H9 (cell line): ENCODE data around the gene AGT. TPM values are rescaled to one million over a fixed set of nuclear protein-coding genes. Genes with fewer than 3 reads are reported as not detected.

Experiments used
- DNase-seq: peaks from one replicate; pipeline ENCODE4 v3.0.0-alpha.2; 2017
- H2AFZ ChIP-seq: one replicate; pipeline ENCODE4 v1.6.1; 2013; ENCODE audit warnings: mild to moderate bottlenecking, low read length, control low read depth, moderate library complexity
- H2AK5ac ChIP-seq: 2 replicates; pipeline ENCODE4 v1.6.1; 2013; ENCODE audit warnings: low read length, control low read depth, mixed read lengths; ENCODE audit not compliant: insufficient read length
- H2BK120ac ChIP-seq: one replicate; pipeline ENCODE4 v1.6.1; 2013; ENCODE audit warnings: low read depth, mild to moderate bottlenecking, low read length, control low read depth, inconsistent platforms; ENCODE audit not compliant: poor library complexity, severe bottlenecking
- H2BK12ac ChIP-seq: 2 replicates; pipeline ENCODE4 v1.6.1; 2013; ENCODE audit warnings: low read length, control low read depth, mixed read lengths, low read depth; ENCODE audit not compliant: insufficient read length
- H2BK15ac ChIP-seq: 2 replicates; pipeline ENCODE4 v1.6.1; 2013; ENCODE audit warnings: low read depth, low read length, control low read depth
- H2BK20ac ChIP-seq: one replicate; pipeline ENCODE4 v1.6.1; 2013; ENCODE audit warnings: low read depth, mild to moderate bottlenecking, low read length, control low read depth, inconsistent platforms; ENCODE audit not compliant: poor library complexity, severe bottlenecking
- H2BK5ac ChIP-seq: 2 replicates; pipeline ENCODE4 v1.6.1; 2013; ENCODE audit warnings: low read length, control low read depth, mixed read lengths; ENCODE audit not compliant: insufficient read length
- H3K14ac ChIP-seq: 2 replicates; pipeline ENCODE4 v1.6.1; 2013; ENCODE audit warnings: low read length, control low read depth; ENCODE audit not compliant: insufficient read depth
- H3K18ac ChIP-seq: 2 replicates; pipeline ENCODE4 v1.6.1; 2013; ENCODE audit warnings: low read depth, mild to moderate bottlenecking, mixed read lengths, low read length, control low read depth; ENCODE audit not compliant: insufficient read length
- H3K23ac ChIP-seq: 2 replicates; pipeline ENCODE4 v1.6.1; 2013; ENCODE audit warnings: low read length, control low read depth, mixed read lengths, low read depth; ENCODE audit not compliant: insufficient read length
- H3K23me2 ChIP-seq: 2 replicates; pipeline ENCODE4 v1.6.1; 2013; ENCODE audit warnings: low read depth, mild to moderate bottlenecking, mixed read lengths, low read length, control low read depth; ENCODE audit not compliant: insufficient read length, poor library complexity, severe bottlenecking
- H3K27ac ChIP-seq: 2 replicates; pipeline ENCODE4 v1.5.1; 2013; ENCODE audit warnings: low read length, control low read depth, mixed read lengths, low read depth; ENCODE audit not compliant: insufficient read length
- H3K27me3 ChIP-seq: 2 replicates; pipeline ENCODE4 v1.6.1; 2013; ENCODE audit warnings: low read length, control low read depth, inconsistent platforms; ENCODE audit not compliant: insufficient read depth
- H3K4ac ChIP-seq: 2 replicates; pipeline ENCODE4 v1.6.1; 2013; ENCODE audit warnings: low read depth, mild to moderate bottlenecking, control low read depth, inconsistent platforms, low read length, moderate library complexity
- H3K4me1 ChIP-seq: 2 replicates; pipeline ENCODE4 v1.6.1; 2013; ENCODE audit warnings: low read length, control low read depth, inconsistent platforms; ENCODE audit not compliant: insufficient read depth
- H3K4me2 ChIP-seq: 2 replicates; pipeline ENCODE4 v1.6.1; 2013; ENCODE audit warnings: low read length, control low read depth, mixed read lengths; ENCODE audit not compliant: insufficient read length, insufficient read depth
- H3K56ac ChIP-seq: 2 replicates; pipeline ENCODE4 v1.6.1; 2013; ENCODE audit warnings: low read depth, mild to moderate bottlenecking, mixed read lengths, low read length, control low read depth; ENCODE audit not compliant: insufficient read length
- H3K79me1 ChIP-seq: 2 replicates; pipeline ENCODE4 v1.6.1; 2013; ENCODE audit warnings: low read depth, mild to moderate bottlenecking, moderate library complexity, low read length, control low read depth, inconsistent platforms; ENCODE audit not compliant: insufficient read depth, poor library complexity, severe bottlenecking
- H3K79me2 ChIP-seq: 2 replicates; pipeline ENCODE4 v1.6.1; 2013; ENCODE audit warnings: low read length, control low read depth, inconsistent platforms; ENCODE audit not compliant: insufficient read depth
- H3K9ac ChIP-seq: 2 replicates; pipeline ENCODE4 v1.6.1; 2013; ENCODE audit warnings: low read length, control low read depth, mixed read lengths; ENCODE audit not compliant: insufficient read length; ENCODE audit errors: extremely low read depth
- H3K9me3 ChIP-seq: one replicate; pipeline ENCODE4 v1.6.1; 2013; ENCODE audit warnings: low read depth, low read length, inconsistent platforms; ENCODE audit not compliant: control insufficient read depth
- H3T11ph ChIP-seq: one replicate; pipeline ENCODE4 v1.6.1; 2013; ENCODE audit warnings: mild to moderate bottlenecking, low read length, control low read depth, inconsistent platforms
- H4K20me1 ChIP-seq: one replicate; pipeline ENCODE4 v1.6.1; 2013; ENCODE audit not compliant: control insufficient read depth, insufficient read length, insufficient read depth
- H4K5ac ChIP-seq: 2 replicates; pipeline ENCODE4 v1.6.1; 2013; ENCODE audit warnings: low read depth, mild to moderate bottlenecking, mixed read lengths, low read length, control low read depth; ENCODE audit not compliant: insufficient read length
- H4K8ac ChIP-seq: replicated peaks from 2 replicates; pipeline ENCODE4 v1.6.1; 2013; ENCODE audit warnings: low read length, control low read depth, mixed read lengths, low read depth; ENCODE audit not compliant: insufficient read length
- H4K91ac ChIP-seq: 2 replicates; pipeline ENCODE4 v1.6.1; 2013; ENCODE audit warnings: low read depth, mild to moderate bottlenecking, moderate library complexity, mixed read lengths, low read length, control low read depth; ENCODE audit not compliant: insufficient read length
- H3K27ac Mint-ChIP-seq, 3 experiments: 2 replicates in 2 of 3; 3 replicates in 1 of 3; pipeline ENCODE4 v1.8.0; 2020 to 2021; ENCODE audit warnings: mixed read lengths in 3 of 3, mild to moderate bottlenecking in 1 of 3, moderate library complexity in 1 of 3
- H3K27me3 Mint-ChIP-seq: 2 replicates; pipeline ENCODE4 v1.8.0; 2021; ENCODE audit warnings: low read depth, mild to moderate bottlenecking, moderate library complexity, mixed read lengths
- H3K36me3 Mint-ChIP-seq, 3 experiments: 2 replicates in 2 of 3; 3 replicates in 1 of 3; pipeline ENCODE4 v1.8.0; 2020 to 2021; ENCODE audit warnings: low read depth in 3 of 3, mixed read lengths in 3 of 3; ENCODE audit not compliant: insufficient read depth in 1 of 3
- H3K4me1 Mint-ChIP-seq, 2 experiments: 2 replicates each; pipeline ENCODE4 v1.8.0; 2020; ENCODE audit warnings: mixed read lengths in 2 of 2
- H3K4me3 Mint-ChIP-seq, 2 experiments: 2 replicates in 1 of 2; 3 replicates in 1 of 2; pipeline ENCODE4 v1.8.0; 2020 to 2021; ENCODE audit warnings: mild to moderate bottlenecking in 2 of 2, mixed read lengths in 2 of 2, moderate library complexity in 1 of 2
- H3K9me3 Mint-ChIP-seq, 2 experiments: 2 replicates in 1 of 2; 3 replicates in 1 of 2; pipeline ENCODE4 v1.8.0; 2020; ENCODE audit warnings: mild to moderate bottlenecking in 2 of 2, mixed read lengths in 2 of 2, moderate library complexity in 1 of 2
- CTCF ChIP-seq: fragments of 200-600 bp; sonication (generic); conservative IDR thresholded peaks from 3 replicates; pipeline ENCODE4 v1.8.0; 2021; ENCODE audit warnings: antibody characterized with exemption, mild to moderate bottlenecking
- WGBS: extraction: QIAGEN DNeasy Blood & Tissue Kit; methylation state at CpG from one replicate; pipeline ENCODE4 v1.1.7; 2013; ENCODE audit warnings: missing lambda C conversion rate, low lambda C conversion rate, mixed read lengths; ENCODE audit not compliant: insufficient read length; ENCODE audit errors: extremely low coverage; 5-methylcytosine and 5-hydroxymethylcytosine counted together
- total RNA-seq: library from RNA; stranded (reverse); gene quantifications from 2 replicates; pipeline ENCODE4 v1.2.1, GENCODE V29; 2021

The AGT gene
- total RNA-seq, 1 experiment from 2014 or later = not detected

- Histone ChIP-seq H4K8ac (no peak overlapping the region), H3K18ac (no peak overlapping the region), H3T11ph (no peak overlapping the region), H3K4me1 (peaks cover 4% of the 10 kb centered on the region; the same call in 1 of the 2 replicates), H3K79me2 (no peaks in the 10 kb centered on the region), H4K91ac (no peak overlapping the region), H3K23me2 (no peaks in the 10 kb centered on the region), H2BK15ac (no peak overlapping the region), H2BK120ac (no peak overlapping the region), H2BK5ac (no peak overlapping the region), H3K27ac (no peak overlapping the region), H3K4me2 (no peak overlapping the region), H4K20me1 (no peaks in the 10 kb centered on the region), H4K5ac (no peak overlapping the region), H3K9me3 (no peaks in the 10 kb centered on the region), H3K79me1 (no peaks in the 10 kb centered on the region), H3K56ac (no peak overlapping the region), H3K23ac (no peak overlapping the region), H3K14ac (no peak overlapping the region), H2BK12ac (no peak overlapping the region), H2BK20ac (no peak overlapping the region), H3K27me3 (no peaks in the 10 kb centered on the region), H3K9ac (no peak overlapping the region), H2AK5ac (no peak overlapping the region), H2AFZ (no peak overlapping the region), H3K4ac (no peak overlapping the region)
- H3K9me3 Mint-ChIP-seq = no peaks in the 10 kb centered on the region
- no peaks in the 10 kb centered on the region; a peak in 1 of 7 replicates for H3K36me3 Mint-ChIP-seq
- whole genome bisulfite sequencing = no CpG with 5 or more reads among the region's 16 CpGs
- peaks cover 48 to 65% of the 10 kb centered on the region in 2 experiments for H3K4me1 Mint-ChIP-seq
- H3K4me3 Mint-ChIP-seq = no peak overlapping the region
- no peak for TF ChIP-seq CTCF
- no peak overlapping the region for H3K27ac Mint-ChIP-seq
- H3K27me3 Mint-ChIP-seq = peaks cover 11% of the 10 kb centered on the region
- no peak for DNase-seq
Measured at GRCh38 chr1:230747890-230748800, 34.2 kb upstream of the AGT start.
